CD4-positive, alpha-beta memory T cell (primary cell): ENCODE measurements around the gene IFITM5. TPM values are rescaled to one million over a fixed set of nuclear protein-coding genes. Genes with fewer than 3 reads are reported as not detected.

Experiments
- CTCF ChIA-PET: fragments of 350-600 bp; sonication (Branson Sonifier 250); formaldehyde crosslinking; loops from one replicate; lab custom pipeline; 2021; ENCODE audit warnings: inconsistent platforms; ENCODE audit not compliant: partially characterized antibody; lab: Charles Lee
- POLR2A ChIA-PET: fragments of 350-600 bp; sonication (Branson Sonifier 250); formaldehyde crosslinking; loops from one replicate; lab custom pipeline; 2021; ENCODE audit not compliant: partially characterized antibody; lab: Charles Lee
- DNase-seq, 5 donors: peaks; one replicate each; pipeline versions ENCODE4 v3.0.0 to v3.0.0-alpha.2; 2020 to 2022; ENCODE audit warnings: mixed read lengths in 1 of 5
- H3K27ac ChIP-seq: one replicate; pipeline ENCODE4 v1.7.0; 2013; ENCODE audit warnings: low read depth, low read length
- H3K27me3 ChIP-seq: 2 replicates; pipeline ENCODE4 v1.7.0; 2013; ENCODE audit warnings: mild to moderate bottlenecking, low read length, moderate library complexity; ENCODE audit not compliant: insufficient read depth
- H3K36me3 ChIP-seq: 2 replicates; pipeline ENCODE4 v1.7.0; 2013; ENCODE audit warnings: mild to moderate bottlenecking, low read length, moderate library complexity; ENCODE audit not compliant: insufficient read depth
- H3K4me1 ChIP-seq: 2 replicates; pipeline ENCODE4 v1.7.0; 2013; ENCODE audit warnings: mild to moderate bottlenecking, low read length, moderate library complexity; ENCODE audit not compliant: insufficient read depth
- H3K4me3 ChIP-seq, 2 donors: one replicate each; pipeline ENCODE4 v1.7.0; 2013; ENCODE audit warnings: low read length in 2 of 2, mild to moderate bottlenecking in 1 of 2
- H3K9me3 ChIP-seq, 2 donors: one replicate each; pipeline ENCODE4 v1.7.0; 2013; ENCODE audit warnings: low read length in 2 of 2, control low read depth in 1 of 2; ENCODE audit not compliant: control insufficient read depth in 1 of 2
- H3K27ac Mint-ChIP-seq, 7 donors: one replicate each; pipeline ENCODE4 v1.8.0; 2020 to 2021; ENCODE audit warnings: mixed read lengths in 7 of 7, mild to moderate bottlenecking in 6 of 7, inconsistent platforms in 3 of 7, moderate library complexity in 3 of 7
- H3K27me3 Mint-ChIP-seq, 2 donors: one replicate each; pipeline ENCODE4 v1.8.0; 2020 to 2021; ENCODE audit warnings: mixed read lengths in 2 of 2
- H3K36me3 Mint-ChIP-seq, 2 donors: one replicate each; pipeline ENCODE4 v1.8.0; 2020 to 2021; ENCODE audit warnings: mixed read lengths in 2 of 2, inconsistent platforms in 1 of 2, mild to moderate bottlenecking in 1 of 2
- H3K4me1 Mint-ChIP-seq, 4 donors: one replicate each; pipeline ENCODE4 v1.8.0; 2020 to 2021; ENCODE audit warnings: mixed read lengths in 4 of 4, mild to moderate bottlenecking in 1 of 4
- H3K4me3 Mint-ChIP-seq, 8 donors: one replicate each; pipeline ENCODE4 v1.8.0; 2020 to 2021; ENCODE audit warnings: mixed read lengths in 8 of 8, mild to moderate bottlenecking in 7 of 8, moderate library complexity in 6 of 8, inconsistent platforms in 3 of 8
- H3K9me3 Mint-ChIP-seq, 8 donors: one replicate each; pipeline ENCODE4 v1.8.0; 2020 to 2021; ENCODE audit warnings: mixed read lengths in 8 of 8, mild to moderate bottlenecking in 5 of 8, inconsistent platforms in 3 of 8, moderate library complexity in 1 of 8
- intact Hi-C: fragments of 100-400 bp; cut with micrococcal nuclease; formaldehyde crosslinking; loops from one replicate; pipeline ENCODE4 v1.15.1; 2023
- polyA plus RNA-seq, 2 donors: library from polyadenylated mRNA; unstranded; fragments of 300-500 nt; fragmentation: Illumina TruSeq; gene quantifications; one replicate each; pipeline ENCODE4 v1.2.3, GENCODE V29; 2021
- total RNA-seq, 2 experiments: library from RNA; stranded (reverse); gene quantifications; one replicate each; pipeline ENCODE4 v1.2.3, GENCODE V29; 2021

IFITM5 gene
- total and polyA plus RNA-seq, 4 experiments from 2014 or later, result not detected

GRCh38 chr11:296171-297050 lies 2.9 kb downstream of the IFITM5 start:
- POLR2A ChIA-PET, result interaction anchor here (1.0 to 9.9 kb wide), 3 partner anchors 11 to 28 kb away, joined by 4 to 148 read pairs (median 15); partner anchors contain the start of gene NLRP6
- peaks cover 23% of the 10 kb centered on the region for H3K4me1 ChIP-seq
- peaks cover 0 to 1% (median 0%) of the 10 kb centered on the region in 8 donors for H3K9me3 Mint-ChIP-seq
- H3K4me3 ChIP-seq, result no peak overlapping the region
- H3K27me3 ChIP-seq, result no peaks in the 10 kb centered on the region
- intact Hi-C loops, result no loop called here
- H3K9me3 ChIP-seq, result no peaks in the 10 kb centered on the region
- peaks cover 9 to 35% (median 17%) of the 10 kb centered on the region in 4 donors for H3K4me1 Mint-ChIP-seq
- DNase-seq, result peak in 1 of 5 donors; percentile 18
- H3K36me3 ChIP-seq, result peaks cover 8% of the 10 kb centered on the region
- no peak overlapping the region for H3K27ac ChIP-seq
- CTCF ChIA-PET, result interaction anchor here (1.3 kb wide), 1 partner anchor 17 kb away, joined by 4 read pairs; no protein-coding TSS in a partner anchor
- peaks cover 0 to 3% of the 10 kb centered on the region in 2 donors for H3K27me3 Mint-ChIP-seq
- peak overlapping the region in 2 of 7 donors; percentile 4 to 75 for H3K27ac Mint-ChIP-seq
- H3K4me3 Mint-ChIP-seq, result peak overlapping the region in 1 of 8 donors; percentile 10
- H3K36me3 Mint-ChIP-seq, result peaks cover 0 to 15% of the 10 kb centered on the region in 2 donors

DNA sequence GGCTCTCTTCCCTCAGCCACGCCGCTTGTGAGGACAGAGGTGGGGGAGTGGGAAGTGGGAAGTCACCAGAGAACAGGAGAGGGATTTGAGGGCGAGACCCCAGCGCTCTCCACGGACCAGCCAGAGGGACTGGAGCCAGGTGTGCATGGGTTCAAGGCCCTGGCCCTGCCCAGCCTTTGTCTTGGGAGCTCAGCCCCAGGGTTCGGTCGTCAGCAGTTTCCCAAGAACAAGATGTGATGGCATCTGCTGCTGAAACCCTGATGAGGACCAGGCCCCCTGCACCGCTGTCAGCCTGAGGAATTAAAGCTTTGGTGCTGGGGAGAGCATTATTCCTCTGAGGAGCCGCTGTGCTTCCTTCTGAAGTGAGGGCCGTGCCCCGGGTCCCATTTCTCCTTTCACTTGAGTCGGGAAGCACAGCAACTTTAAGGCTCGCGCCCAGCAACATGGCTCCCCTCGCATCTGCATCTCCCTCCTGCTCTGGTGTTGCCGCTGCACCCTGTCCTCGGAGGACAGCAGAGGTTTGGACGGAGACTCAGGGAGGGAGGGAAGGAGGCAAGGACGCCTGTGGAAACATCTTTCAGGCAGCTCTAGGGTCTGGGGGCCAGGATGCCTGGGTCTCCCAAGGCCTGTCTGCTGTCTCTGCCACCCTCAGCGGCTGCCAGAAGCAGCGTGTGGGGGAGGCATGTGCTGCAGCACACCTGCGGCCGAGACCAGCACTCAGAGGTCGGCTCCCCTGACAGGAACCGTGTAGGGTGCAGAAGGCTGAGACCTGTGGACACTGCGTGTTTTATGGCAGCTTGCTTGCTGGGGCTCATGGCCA lies 3.8 kb downstream of the IFITM5 start:
- peaks cover 0 to 23% of the 10 kb centered on the region in 2 donors for H3K36me3 Mint-ChIP-seq
- H3K4me3 Mint-ChIP-seq, result no peak overlapping the region
- H3K27me3 ChIP-seq, result no peaks in the 10 kb centered on the region
- no peaks in the 10 kb centered on the region for H3K9me3 ChIP-seq
- ChIA-PET POLR2A (interaction anchor here (0.7 to 9.9 kb wide), 4 partner anchors 9 to 27 kb away, joined by 4 to 148 read pairs (median 10); partner anchors contain the start of gene NLRP6), CTCF (interaction anchor here (1.3 kb wide), 1 partner anchor 16 kb away, joined by 4 read pairs; no protein-coding TSS in a partner anchor)
- DNase-seq, result peak in 1 of 5 donors; percentile 34
- H3K27ac Mint-ChIP-seq, result peak overlapping the region in 3 of 7 donors; percentile 4 to 72 (median 10)
- H3K27ac ChIP-seq, result no peak overlapping the region
- H3K36me3 ChIP-seq, result peaks cover 8% of the 10 kb centered on the region
- H3K27me3 Mint-ChIP-seq, result peaks cover 0 to 1% of the 10 kb centered on the region in 2 donors
- intact Hi-C loops, result no loop called here
- peaks cover 23% of the 10 kb centered on the region for H3K4me1 ChIP-seq
- peaks cover 0 to 1% (median 0%) of the 10 kb centered on the region in 8 donors for H3K9me3 Mint-ChIP-seq
- peaks cover 12 to 40% (median 23%) of the 10 kb centered on the region in 4 donors for H3K4me1 Mint-ChIP-seq
- H3K4me3 ChIP-seq, result no peak overlapping the region

DNA sequence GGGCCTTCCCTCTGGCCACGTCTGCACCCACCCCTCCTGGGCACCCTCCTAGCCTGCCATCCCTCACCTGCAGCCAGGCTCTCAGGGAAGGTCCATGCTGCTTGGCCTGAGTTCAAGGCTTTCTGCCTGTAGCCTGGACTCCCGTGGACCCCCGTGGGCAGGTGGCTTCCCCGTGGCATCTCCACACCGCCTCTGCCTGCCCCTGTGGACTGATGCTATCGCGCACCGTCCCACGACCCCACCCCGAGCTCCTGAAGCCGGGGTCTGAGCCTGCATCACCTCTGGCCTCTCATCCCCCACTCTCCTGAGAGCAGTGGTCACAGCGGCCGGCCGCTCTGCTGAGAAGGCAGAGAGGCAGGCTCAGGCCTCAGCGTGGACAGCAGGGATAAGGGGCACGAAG lies 4.5 kb downstream of the IFITM5 start:
- Mint-ChIP-seq H3K27ac (peak overlapping the region in 1 of 7 donors; percentile 72), H3K27me3 (no peaks in the 10 kb centered on the region), H3K4me1 (peaks cover 11 to 36% (median 24%) of the 10 kb centered on the region in 4 donors), H3K4me3 (no peak overlapping the region), H3K9me3 (peaks cover 0 to 1% (median 0%) of the 10 kb centered on the region in 8 donors), H3K36me3 (peaks cover 0 to 23% of the 10 kb centered on the region in 2 donors)
- Histone ChIP-seq H3K4me1 (peaks cover 28% of the 10 kb centered on the region), H3K9me3 (no peaks in the 10 kb centered on the region), H3K36me3 (peaks cover 8% of the 10 kb centered on the region), H3K27me3 (no peaks in the 10 kb centered on the region), H3K4me3 (no peak overlapping the region), H3K27ac (no peak overlapping the region)
- POLR2A ChIA-PET, result interaction anchor here (0.9 to 9.9 kb wide), 4 partner anchors 14 to 44 kb away, joined by 3 to 148 read pairs (median 10); partner anchors contain the start of gene NLRP6
- DNase-seq, result peak in 1 of 5 donors; percentile 21
- intact Hi-C loops, result no loop called here
- CTCF ChIA-PET, result interaction anchor here (1.0 to 1.1 kb wide), 3 partner anchors 10 to 61 kb away, joined by 3 to 5 read pairs (median 4); no protein-coding TSS in a partner anchor

DNA sequence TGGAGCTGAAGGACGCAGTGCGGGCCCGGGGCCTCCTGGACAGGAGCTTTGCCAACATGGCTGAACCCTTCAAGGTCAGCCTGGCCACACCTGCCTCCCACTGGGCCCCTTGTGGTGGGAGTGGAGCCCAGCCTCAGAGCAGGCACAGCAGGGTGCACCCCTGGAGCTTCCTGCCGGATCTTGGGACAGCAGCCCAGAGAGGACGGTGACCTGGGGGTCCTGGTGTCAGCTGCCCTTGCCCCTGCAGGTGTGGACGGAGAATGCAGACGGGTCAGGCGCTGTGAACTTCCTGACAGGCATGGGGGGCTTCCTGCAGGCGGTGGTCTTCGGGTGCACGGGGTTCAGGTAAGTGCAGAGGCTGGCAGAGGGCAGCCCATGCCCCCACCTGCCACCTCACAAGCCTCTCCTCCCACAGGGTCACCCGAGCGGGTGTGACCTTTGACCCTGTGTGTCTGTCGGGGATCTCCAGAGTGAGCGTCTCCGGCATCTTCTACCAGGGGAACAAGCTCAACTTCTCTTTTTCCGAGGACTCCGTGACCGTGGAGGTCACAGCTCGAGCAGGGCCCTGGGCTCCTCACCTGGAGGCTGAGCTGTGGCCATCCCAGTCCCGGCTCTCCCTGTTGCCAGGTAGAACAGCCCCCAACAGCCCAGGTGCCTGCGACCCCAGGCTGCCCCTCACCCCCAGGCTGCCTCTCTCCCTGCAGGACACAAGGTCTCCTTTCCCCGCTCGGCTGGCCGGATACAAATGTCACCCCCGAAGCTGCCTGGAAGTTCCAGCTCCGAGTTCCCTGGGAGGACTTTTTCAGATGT lies 5.3 kb downstream of the IFITM5 start:
- Histone ChIP-seq H3K9me3 (no peaks in the 10 kb centered on the region), H3K36me3 (peaks cover 8% of the 10 kb centered on the region), H3K4me1 (peaks cover 33% of the 10 kb centered on the region), H3K27ac (no peak overlapping the region), H3K27me3 (no peaks in the 10 kb centered on the region), H3K4me3 (no peak overlapping the region)
- H3K9me3 Mint-ChIP-seq, result peaks cover 0 to 1% (median 0%) of the 10 kb centered on the region in 8 donors
- peak in 1 of 5 donors; percentile 41 for DNase-seq
- intact Hi-C loops, result no loop called here
- POLR2A ChIA-PET, result interaction anchor here (0.9 to 9.9 kb wide), 4 partner anchors 13 to 43 kb away, joined by 3 to 148 read pairs (median 10); partner anchors contain the start of gene NLRP6
- H3K36me3 Mint-ChIP-seq, result peaks cover 0 to 23% of the 10 kb centered on the region in 2 donors
- CTCF ChIA-PET, result interaction anchor here (1.0 to 1.1 kb wide), 4 partner anchors 11 to 61 kb away, joined by 3 to 5 read pairs (median 4); no protein-coding TSS in a partner anchor
- peaks cover 11 to 39% (median 27%) of the 10 kb centered on the region in 4 donors for H3K4me1 Mint-ChIP-seq
- no peak overlapping the region for H3K4me3 Mint-ChIP-seq
- H3K27ac Mint-ChIP-seq, result peak overlapping the region in 1 of 7 donors; percentile 72
- no peaks in the 10 kb centered on the region for H3K27me3 Mint-ChIP-seq

DNA sequence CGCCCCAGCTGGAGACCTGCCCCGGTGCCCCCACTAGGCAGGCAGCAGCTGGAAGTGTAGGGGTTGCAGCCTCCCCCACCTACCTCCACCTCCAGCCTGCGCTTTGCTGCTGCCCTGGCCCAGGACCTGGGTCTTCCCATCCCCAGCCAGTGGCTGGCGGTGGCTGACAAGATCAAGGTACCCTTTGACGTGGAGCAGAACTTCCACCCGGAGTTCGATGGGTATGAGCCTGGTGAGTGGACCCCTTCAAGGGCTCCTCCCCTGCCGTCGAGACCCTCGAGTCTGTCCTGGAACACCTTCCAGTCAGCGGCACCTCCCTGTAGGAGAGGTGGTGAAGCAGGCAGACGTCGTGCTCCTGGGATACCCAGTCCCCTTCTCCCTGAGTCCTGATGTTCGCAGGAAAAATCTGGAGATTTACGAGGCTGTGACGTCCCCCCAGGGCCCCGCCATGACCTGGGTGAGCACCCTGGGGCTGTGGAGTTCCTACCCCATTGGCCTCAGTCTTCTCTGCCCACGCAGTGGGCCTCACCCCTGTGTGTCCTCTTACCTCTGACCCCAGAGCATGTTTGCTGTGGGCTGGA lies 6.0 kb downstream of the IFITM5 start:
- ChIA-PET POLR2A (interaction anchor here (1.3 to 9.9 kb wide), 3 partner anchors 13 to 25 kb away, joined by 9 to 148 read pairs (median 37); partner anchors contain the start of genes IFITM2 and NLRP6), CTCF (interaction anchor here (1.1 kb wide), 3 partner anchors 12 to 62 kb away, joined by 3 to 5 read pairs (median 3); no protein-coding TSS in a partner anchor)
- Histone ChIP-seq H3K27me3 (no peaks in the 10 kb centered on the region), H3K36me3 (peaks cover 8% of the 10 kb centered on the region), H3K9me3 (no peaks in the 10 kb centered on the region), H3K27ac (no peak overlapping the region), H3K4me1 (peaks cover 29% of the 10 kb centered on the region), H3K4me3 (no peak overlapping the region)
- peaks cover 0 to 23% of the 10 kb centered on the region in 2 donors for H3K36me3 Mint-ChIP-seq
- no peak overlapping the region for H3K27ac Mint-ChIP-seq
- H3K4me3 Mint-ChIP-seq, result no peak overlapping the region
- H3K4me1 Mint-ChIP-seq, result peaks cover 11 to 37% (median 26%) of the 10 kb centered on the region in 4 donors
- intact Hi-C loops, result no loop called here
- H3K9me3 Mint-ChIP-seq, result peaks cover 0 to 1% (median 0%) of the 10 kb centered on the region in 8 donors
- DNase-seq, result peak in 1 of 5 donors; percentile 34
- no peaks in the 10 kb centered on the region for H3K27me3 Mint-ChIP-seq
